ENCODE measurements around the gene STEAP2.

DNA sequence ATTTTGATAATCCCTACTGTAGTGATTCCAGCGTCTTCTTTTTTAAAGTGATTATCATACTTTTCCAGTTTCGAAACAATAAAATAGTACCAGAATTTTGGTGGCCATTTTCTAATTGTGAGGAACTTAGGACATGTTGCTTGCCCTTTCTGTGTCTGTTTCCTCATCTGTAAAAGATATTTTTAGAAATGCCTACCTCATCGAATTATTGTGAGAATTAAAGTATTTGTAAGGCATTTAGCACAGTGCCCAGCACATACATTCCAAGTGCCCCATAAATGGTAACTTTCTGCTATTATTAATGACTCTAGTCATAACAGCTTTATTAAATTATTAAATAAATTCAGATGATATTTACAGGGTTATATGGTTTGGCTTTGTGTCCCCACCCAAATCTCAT is 37.2 kb downstream of the STEAP2 start:
- TF ChIP-seq, protein P1, sequence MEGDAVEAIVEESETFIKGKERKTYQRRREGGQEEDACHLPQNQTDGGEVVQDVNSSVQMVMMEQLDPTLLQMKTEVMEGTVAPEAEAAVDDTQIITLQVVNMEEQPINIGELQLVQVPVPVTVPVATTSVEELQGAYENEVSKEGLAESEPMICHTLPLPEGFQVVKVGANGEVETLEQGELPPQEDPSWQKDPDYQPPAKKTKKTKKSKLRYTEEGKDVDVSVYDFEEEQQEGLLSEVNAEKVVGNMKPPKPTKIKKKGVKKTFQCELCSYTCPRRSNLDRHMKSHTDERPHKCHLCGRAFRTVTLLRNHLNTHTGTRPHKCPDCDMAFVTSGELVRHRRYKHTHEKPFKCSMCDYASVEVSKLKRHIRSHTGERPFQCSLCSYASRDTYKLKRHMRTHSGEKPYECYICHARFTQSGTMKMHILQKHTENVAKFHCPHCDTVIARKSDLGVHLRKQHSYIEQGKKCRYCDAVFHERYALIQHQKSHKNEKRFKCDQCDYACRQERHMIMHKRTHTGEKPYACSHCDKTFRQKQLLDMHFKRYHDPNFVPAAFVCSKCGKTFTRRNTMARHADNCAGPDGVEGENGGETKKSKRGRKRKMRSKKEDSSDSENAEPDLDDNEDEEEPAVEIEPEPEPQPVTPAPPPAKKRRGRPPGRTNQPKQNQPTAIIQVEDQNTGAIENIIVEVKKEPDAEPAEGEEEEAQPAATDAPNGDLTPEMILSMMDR (conservative IDR thresholded peaks at IDR 0.05; ENCODE audit: low read length), result no peak
- TF ChIP-seq EZH2phosphoT487 (IDR thresholded peaks at IDR 0.05; ENCODE audit: borderline replicate concordance, low read depth, low read length), result no peak
